ENCODE data around the gene NLGN1. TPM values are rescaled to one million over a fixed set of nuclear protein-coding genes. Genes with fewer than 3 reads are reported as not detected.

NLGN1 gene
- total RNA-seq, 1 experiment from 2014 or later, result not detected

DNA sequence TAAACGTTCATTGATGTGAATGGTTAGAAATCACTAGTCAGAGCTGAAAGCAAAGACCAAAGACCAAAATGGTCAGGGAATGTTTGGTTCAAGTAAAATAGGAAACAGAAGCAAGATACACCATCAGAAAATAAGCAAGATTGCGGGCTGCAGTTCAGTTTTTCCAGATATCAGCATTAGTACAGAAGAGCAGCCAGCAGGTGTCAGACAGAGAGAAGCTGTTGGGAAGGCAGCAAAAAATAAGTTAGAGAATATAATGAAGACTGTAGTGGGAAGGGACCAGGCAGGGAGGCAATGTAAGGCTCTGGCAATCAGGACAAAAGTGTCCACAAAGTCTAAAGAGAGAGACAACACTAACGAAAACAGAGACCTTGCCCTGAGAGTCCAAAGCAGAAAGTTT lies 822.2 kb downstream of the NLGN1 start:
- DNase-seq (ENCODE audit: low read depth, low spot score) (no peak), ATAC-seq (no peak; the same call in 1 of the 2 replicates)
- Histone ChIP-seq H3K4me2 (ENCODE audit: low read length) (no peak overlapping the region), H3K9ac (ENCODE audit: low read length) (no peak overlapping the region), H3K4me1 (ENCODE audit: control insufficient read depth in 1 of 2, insufficient read depth in 2 of 2, low read length in 2 of 2) (no peaks in the 10 kb centered on the region), H3K9me3 (ENCODE audit: control insufficient read depth in 1 of 2, insufficient read depth in 1 of 2, low read depth in 1 of 2, low read length in 2 of 2) (no peaks in the 10 kb centered on the region), H3K9me2 (ENCODE audit: insufficient read depth) (no peaks in the 10 kb centered on the region), H3K79me2 (ENCODE audit: insufficient read depth, low read length) (no peaks in the 10 kb centered on the region), H3K27ac (ENCODE audit: low read depth, low read length) (no peak overlapping the region), H2AFZ (ENCODE audit: low read depth, low read length, poor library complexity, severe bottlenecking) (no peak overlapping the region), H3K4me3 (replicated peaks in 1 of 2; ENCODE audit: low read depth in 1 of 2, low read length in 2 of 2) (no peak overlapping the region), H4K20me1 (ENCODE audit: insufficient read depth) (no peaks in the 10 kb centered on the region), H3K36me3 (ENCODE audit: control insufficient read depth in 1 of 2, insufficient read depth in 2 of 2, low read length in 2 of 2) (no peaks in the 10 kb centered on the region), H3K27me3 (ENCODE audit: insufficient read depth, low read length) (no peaks in the 10 kb centered on the region)
- ChIA-PET RAD21 (ENCODE audit: low non-redundant PET in 1 of 2, low total read pairs in 2 of 2, uncharacterized antibody in 2 of 2, unreplicated experiment in 2 of 2) (no interaction called here), POLR2A (no interaction called here), CTCF (no interaction called here)
- no TSS peak for BruUV-seq (replicated peaks)
- intact Hi-C loops (cut with micrococcal nuclease), result no loop called here
- no peak for TF ChIP-seq JUND (IDR thresholded peaks at IDR 0.05)
- TF ChIP-seq RAD21 (IDR thresholded peaks at IDR 0.05; ENCODE audit: low read depth), result peak; percentile 47
- TF ChIP-seq ZNF274 (IDR thresholded peaks at IDR 0.05; ENCODE audit: low read depth, low read length), result no peak
- no peak for TF ChIP-seq YY1 (IDR thresholded peaks at IDR 0.05; ENCODE audit: extremely low read depth, insufficient replicate concordance, low read depth, low read length)
- TF ChIP-seq CBX3 (IDR thresholded peaks at IDR 0.05; ENCODE audit: low read depth), result no peak
- TF ChIP-seq, protein P1, sequence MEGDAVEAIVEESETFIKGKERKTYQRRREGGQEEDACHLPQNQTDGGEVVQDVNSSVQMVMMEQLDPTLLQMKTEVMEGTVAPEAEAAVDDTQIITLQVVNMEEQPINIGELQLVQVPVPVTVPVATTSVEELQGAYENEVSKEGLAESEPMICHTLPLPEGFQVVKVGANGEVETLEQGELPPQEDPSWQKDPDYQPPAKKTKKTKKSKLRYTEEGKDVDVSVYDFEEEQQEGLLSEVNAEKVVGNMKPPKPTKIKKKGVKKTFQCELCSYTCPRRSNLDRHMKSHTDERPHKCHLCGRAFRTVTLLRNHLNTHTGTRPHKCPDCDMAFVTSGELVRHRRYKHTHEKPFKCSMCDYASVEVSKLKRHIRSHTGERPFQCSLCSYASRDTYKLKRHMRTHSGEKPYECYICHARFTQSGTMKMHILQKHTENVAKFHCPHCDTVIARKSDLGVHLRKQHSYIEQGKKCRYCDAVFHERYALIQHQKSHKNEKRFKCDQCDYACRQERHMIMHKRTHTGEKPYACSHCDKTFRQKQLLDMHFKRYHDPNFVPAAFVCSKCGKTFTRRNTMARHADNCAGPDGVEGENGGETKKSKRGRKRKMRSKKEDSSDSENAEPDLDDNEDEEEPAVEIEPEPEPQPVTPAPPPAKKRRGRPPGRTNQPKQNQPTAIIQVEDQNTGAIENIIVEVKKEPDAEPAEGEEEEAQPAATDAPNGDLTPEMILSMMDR (IDR thresholded peaks at IDR 0.05 in 2 of 3, conservative IDR thresholded peaks at IDR 0.05 in 1 of 3; ENCODE audit: borderline replicate concordance in 1 of 3, insufficient read depth in 1 of 3, low read depth in 2 of 3, low read length in 2 of 3), result peak in 2 of 3 experiments; percentile 3 to 12; a peak in 1 of 6 replicates
- TF ChIP-seq SRF (IDR thresholded peaks at IDR 0.05; ENCODE audit: low read depth), result no peak
- TF ChIP-seq SP1 (IDR thresholded peaks at IDR 0.05; ENCODE audit: low read depth), result no peak
- TF ChIP-seq EGR1 (IDR thresholded peaks at IDR 0.05; ENCODE audit: low read depth), result no peak
- TF ChIP-seq ATF3 (IDR thresholded peaks at IDR 0.05), result no peak
- no peak for TF ChIP-seq TCF7L2 (IDR thresholded peaks at IDR 0.05; ENCODE audit: borderline replicate concordance, extremely low read depth, insufficient read depth, insufficient read length)
- TF ChIP-seq REST (IDR thresholded peaks at IDR 0.05; ENCODE audit: low read depth), result no peak
